GM19193 (cell line): Measurements from ENCODE around the gene FAM81A.

ENCODE experiments used
- POLR2A ChIP-seq: IDR thresholded peaks from 4 replicates; pipeline ENCODE4 v1.6.1; 2011; ENCODE audit not compliant: insufficient read depth, insufficient read length; ENCODE audit errors: extremely low read depth

FAM81A gene

GRCh38 chr15:59419170-59419569 is 18.8 kb upstream of the FAM81A start:
- TF ChIP-seq POLR2A, result no peak

DNA sequence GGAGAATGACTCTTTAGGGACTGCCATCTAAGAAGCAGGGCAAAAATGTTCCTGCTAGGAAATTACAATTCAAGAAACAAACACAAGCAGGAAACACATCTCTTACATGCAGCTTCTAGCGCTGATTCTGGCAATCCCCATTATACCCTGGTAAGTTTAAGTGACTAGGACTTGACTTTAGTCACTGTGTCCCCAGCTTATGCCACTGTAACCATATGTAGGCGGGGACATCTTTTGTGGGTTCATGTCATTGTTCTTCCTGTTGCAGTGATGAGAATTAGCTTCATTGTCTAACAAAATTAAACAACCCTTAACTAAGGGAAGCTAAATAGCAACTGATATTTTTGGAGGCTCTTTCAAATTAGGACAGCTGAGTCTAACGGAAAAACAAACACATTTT is 17.9 kb upstream of the FAM81A start:
- TF ChIP-seq POLR2A, result no peak

GRCh38 chr15:59420986-59421618 is 16.9 kb upstream of the FAM81A start:
- no peak for TF ChIP-seq POLR2A

- no peak for TF ChIP-seq POLR2A
Observed at GRCh38 chr15:59424616-59425015, 13.4 kb upstream of the FAM81A start.

- TF ChIP-seq POLR2A, result no peak
Observed at GRCh38 chr15:59432389-59432788, 5.6 kb upstream of the FAM81A start.

DNA sequence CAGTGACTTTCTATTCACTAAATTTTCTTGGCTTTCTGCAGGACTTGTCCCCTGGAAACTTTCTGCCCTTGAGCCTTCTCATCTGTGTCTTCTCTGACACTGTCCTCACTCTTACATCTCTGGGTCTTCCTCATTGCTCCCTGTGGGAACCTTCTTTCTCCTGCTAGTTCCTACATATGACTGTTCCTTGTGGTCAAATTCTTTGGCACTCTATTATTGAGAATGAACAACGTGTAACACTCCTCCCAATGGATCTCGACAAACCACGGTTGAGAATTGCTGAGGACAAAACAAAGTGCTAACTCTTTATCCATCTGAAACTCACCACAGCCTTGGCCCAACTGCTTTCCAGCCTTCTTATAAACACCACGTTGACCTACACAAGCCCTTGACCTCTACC is 3.5 kb upstream of the FAM81A start:
- TF ChIP-seq POLR2A, result no peak

DNA sequence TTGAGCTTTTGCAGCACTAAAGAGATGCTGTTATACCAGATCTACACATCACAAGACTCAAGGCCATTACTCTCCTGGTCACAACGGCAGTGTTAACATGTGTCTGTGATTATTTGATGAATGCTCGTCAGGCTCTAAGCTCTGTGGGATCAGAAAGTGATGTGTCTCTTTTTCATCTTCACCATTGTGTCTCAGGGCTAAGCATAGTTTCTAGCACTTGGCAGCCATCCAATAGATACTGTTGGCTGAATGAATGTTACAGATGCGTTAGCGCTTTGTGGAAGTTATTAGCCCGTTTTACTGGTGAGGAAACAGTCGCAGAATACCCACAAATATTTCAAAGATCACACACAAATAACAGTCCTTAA is 1.2 kb upstream of the FAM81A start:
- no peak for TF ChIP-seq POLR2A

DNA sequence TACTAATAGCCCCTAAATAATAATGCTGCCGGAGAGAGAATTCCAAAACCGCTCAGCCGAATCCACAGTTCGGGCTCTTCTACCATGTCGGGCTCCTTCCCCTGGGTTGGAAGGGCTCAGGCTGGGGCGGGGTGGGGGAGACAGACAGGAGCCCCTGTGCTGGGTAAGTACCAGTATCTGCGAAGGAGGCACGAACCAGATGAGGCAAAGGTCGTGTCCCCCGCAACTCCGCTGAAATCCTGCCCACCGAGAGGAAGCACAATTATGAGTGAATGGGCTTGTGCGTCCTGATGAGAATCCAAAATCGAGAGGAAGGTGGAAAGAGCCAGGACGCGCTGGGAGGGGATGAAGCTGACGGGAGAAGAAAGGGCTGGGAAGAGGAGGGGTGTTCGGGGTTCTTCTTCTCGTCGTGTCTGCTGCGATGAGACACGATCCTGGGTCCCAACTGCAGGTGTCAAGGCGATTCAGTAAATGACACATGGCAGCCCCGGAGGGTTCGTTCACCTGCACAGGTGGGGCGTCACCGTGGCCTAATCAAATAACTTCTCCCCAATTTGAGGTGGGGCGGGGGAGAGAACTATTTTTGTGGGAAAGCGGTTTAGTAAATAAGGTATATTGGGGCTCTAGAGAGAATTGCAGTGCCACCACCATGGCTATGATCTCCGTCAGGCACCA is 707 bp upstream of the FAM81A start:
- TF ChIP-seq POLR2A, result no peak

- no peak for TF ChIP-seq POLR2A
Observed at GRCh38 chr15:59438625-59439290, 772 bp downstream of the FAM81A start.

DNA sequence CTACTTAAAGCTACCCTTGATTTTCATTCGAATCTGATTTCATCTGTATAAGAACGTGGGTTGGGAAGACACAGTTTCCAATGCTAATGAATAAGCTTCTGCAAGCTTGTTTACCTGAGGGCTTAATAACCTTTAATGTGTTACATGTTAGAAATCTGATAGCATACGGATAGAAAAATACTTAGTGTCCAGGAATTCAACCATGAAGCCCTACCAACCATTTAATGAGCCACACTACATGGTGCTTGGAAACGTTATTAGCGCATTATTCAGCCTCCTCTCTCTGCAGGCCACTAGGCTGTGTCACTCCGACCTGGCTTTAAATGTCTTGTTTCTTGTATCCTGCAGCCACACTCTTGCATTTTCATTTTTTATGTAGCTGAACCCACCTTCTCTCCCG is 1.6 kb downstream of the FAM81A start:
- TF ChIP-seq POLR2A, result no peak

- no peak for TF ChIP-seq POLR2A
Observed at GRCh38 chr15:59443341-59444072, 5.5 kb downstream of the FAM81A start.

DNA sequence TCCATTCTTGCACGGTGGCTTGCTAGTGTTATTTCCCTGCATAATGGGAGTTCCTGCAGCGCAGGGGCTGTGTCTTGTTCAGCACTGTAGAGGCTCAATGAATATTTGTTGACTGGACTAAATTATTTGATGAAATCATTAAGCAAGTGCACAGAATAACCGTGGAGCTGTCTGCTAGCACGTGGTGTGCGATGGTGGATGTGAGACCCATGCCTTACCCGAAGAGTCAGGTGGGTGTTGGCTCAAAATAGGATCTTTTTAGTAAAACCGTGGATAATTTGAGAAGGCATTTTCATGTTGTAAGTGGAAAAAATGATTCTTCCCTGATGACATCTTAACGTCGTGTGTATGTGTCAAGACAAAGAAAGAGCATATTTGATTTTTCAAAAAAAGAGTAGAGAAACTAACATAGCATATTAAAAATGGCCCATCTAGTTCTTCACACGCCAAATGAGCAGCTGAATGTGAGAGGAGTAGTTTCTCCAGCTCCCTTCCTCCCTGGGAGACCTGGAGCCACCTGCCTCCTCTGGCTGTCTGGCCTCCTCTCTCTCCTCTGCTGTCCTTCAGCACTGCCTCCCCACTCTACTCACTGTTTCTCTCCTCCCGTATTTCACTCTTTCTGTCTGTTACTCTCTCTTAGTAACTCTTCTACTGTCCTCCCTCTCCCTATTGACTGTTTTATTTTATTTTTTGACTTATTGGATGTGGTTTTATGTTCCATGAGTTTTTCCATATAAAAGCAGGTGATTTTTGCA is 6.3 kb downstream of the FAM81A start:
- TF ChIP-seq POLR2A, result no peak

DNA sequence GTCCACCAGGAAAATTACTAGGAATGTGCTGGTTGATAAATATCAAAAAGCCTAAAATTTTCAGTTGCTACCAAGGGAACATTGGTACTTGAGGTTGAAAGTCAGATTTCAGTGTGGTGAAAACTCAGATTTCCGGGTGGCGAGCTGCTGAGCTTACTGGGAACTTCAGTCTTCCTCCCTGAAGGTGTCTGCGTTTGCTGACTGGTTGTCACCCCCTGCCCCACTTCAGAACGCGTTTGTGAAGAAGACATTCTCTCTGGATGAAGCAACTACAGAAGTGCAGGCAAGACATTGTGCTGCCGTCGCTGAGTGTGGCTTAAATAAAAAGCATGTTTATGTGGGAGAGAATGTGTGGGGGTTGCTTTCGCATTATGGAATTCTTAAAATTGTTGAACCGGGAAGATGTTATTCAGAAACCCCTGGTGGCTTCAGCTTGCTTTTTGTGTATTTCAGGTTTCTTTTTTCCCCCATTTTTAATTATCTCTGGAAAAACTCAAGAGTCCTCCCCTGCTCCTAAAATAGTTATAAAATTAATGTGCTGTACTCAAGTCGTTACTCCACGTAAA is 7.1 kb downstream of the FAM81A start:
- no peak for TF ChIP-seq POLR2A

GRCh38 chr15:59446232-59446957 is 8.4 kb downstream of the FAM81A start:
- TF ChIP-seq POLR2A, result no peak

- TF ChIP-seq POLR2A, result no peak
Observed at GRCh38 chr15:59447367-59447766, 9.4 kb downstream of the FAM81A start.

DNA sequence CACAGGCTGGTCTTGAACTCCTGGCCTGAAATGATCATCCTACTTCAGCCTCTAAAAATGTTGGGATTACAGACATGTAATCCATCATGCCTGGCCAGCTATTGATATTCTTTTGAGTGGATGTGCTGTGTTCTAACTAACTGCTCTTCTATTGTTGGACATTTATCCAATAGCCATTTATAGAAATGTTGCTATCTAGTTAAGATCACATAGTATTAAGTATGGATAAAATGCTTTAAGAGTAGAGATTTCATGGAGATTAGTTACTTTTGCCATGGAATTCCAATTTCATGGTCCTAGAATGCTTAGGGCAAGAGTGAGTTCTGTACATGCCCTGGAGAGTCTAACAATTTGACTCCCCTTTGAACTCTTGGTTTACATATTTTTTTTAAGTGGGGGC is 10.9 kb downstream of the FAM81A start:
- no peak for TF ChIP-seq POLR2A
